DND-41 (cell line): ENCODE results near the gene IKZF2.

Source experiments
- ATAC-seq: fragments of 200-7000 bp; cut with Tn5 transposase; 3 replicates; pipeline ENCODE4 v1.9.1; 2021; ENCODE audit warnings: low read depth; ENCODE audit not compliant: insufficient read depth
- DNase-seq: peaks from one replicate; pipeline ENCODE4 v3.0.0-alpha.2; 2020
- H2AFZ ChIP-seq: 2 replicates; pipeline ENCODE4 v1.6.0; 2012; ENCODE audit warnings: low read depth, low read length
- H3K27ac ChIP-seq: 2 replicates; pipeline ENCODE4 v1.5.1; 2012; ENCODE audit warnings: low read length, inconsistent platforms
- H3K27me3 ChIP-seq: fragments of 200-600 bp; sonication (generic); 2 replicates; pipeline ENCODE4 v1.6.0; 2012; ENCODE audit warnings: low read length, mild to moderate bottlenecking, inconsistent platforms; ENCODE audit not compliant: insufficient read depth, poor library complexity
- H3K36me3 ChIP-seq: 2 replicates; pipeline ENCODE4 v1.5.1; 2012; ENCODE audit warnings: low read length, inconsistent platforms; ENCODE audit not compliant: insufficient read depth
- H3K4me1 ChIP-seq: 2 replicates; pipeline ENCODE4 v1.5.1; 2012; ENCODE audit warnings: mild to moderate bottlenecking, low read length; ENCODE audit not compliant: insufficient read depth
- H3K4me2 ChIP-seq: 2 replicates; pipeline ENCODE4 v1.6.0; 2012; ENCODE audit warnings: mild to moderate bottlenecking, moderate library complexity, low read length, inconsistent platforms; ENCODE audit not compliant: insufficient read depth
- H3K4me3 ChIP-seq, 2 experiments: fragments of 200-600 bp in 1 of 2; shearing (Covaris generic) in 1 of 2; 2 replicates each; pipeline ENCODE4 v1.5.1; 2012 to 2016; ENCODE audit warnings: inconsistent platforms in 2 of 2, low read length in 2 of 2, mild to moderate bottlenecking in 2 of 2, low read depth in 1 of 2, moderate library complexity in 1 of 2
- H3K79me2 ChIP-seq: 2 replicates; pipeline ENCODE4 v1.6.0; 2012; ENCODE audit warnings: low read length, inconsistent platforms; ENCODE audit not compliant: insufficient read depth
- H3K9ac ChIP-seq: 2 replicates; pipeline ENCODE4 v1.6.0; 2012; ENCODE audit warnings: low read depth, mild to moderate bottlenecking, inconsistent platforms, low read length, moderate library complexity
- H3K9me3 ChIP-seq: 2 replicates; pipeline ENCODE4 v1.5.1; 2012; ENCODE audit warnings: low read length, moderate library complexity, mild to moderate bottlenecking, inconsistent platforms; ENCODE audit not compliant: insufficient read depth, severe bottlenecking
- H4K20me1 ChIP-seq: 2 replicates; pipeline ENCODE4 v1.6.0; 2012; ENCODE audit warnings: low read length; ENCODE audit not compliant: insufficient read depth
- EZH2 ChIP-seq: IDR thresholded peaks from 3 replicates; pipeline ENCODE4 v1.6.1; 2012; ENCODE audit warnings: borderline replicate concordance, low read depth, mild to moderate bottlenecking, moderate library complexity, low read length, inconsistent platforms; ENCODE audit not compliant: severe bottlenecking
- TF ChIP-seq, protein P1 (sequence below): IDR thresholded peaks from 2 replicates; pipeline ENCODE4 v1.5.1; 2012; ENCODE audit warnings: borderline replicate concordance, low read length, moderate library complexity, mild to moderate bottlenecking; ENCODE audit not compliant: poor library complexity, severe bottlenecking; ENCODE audit errors: extremely low read depth

Gene IKZF2

DNA sequence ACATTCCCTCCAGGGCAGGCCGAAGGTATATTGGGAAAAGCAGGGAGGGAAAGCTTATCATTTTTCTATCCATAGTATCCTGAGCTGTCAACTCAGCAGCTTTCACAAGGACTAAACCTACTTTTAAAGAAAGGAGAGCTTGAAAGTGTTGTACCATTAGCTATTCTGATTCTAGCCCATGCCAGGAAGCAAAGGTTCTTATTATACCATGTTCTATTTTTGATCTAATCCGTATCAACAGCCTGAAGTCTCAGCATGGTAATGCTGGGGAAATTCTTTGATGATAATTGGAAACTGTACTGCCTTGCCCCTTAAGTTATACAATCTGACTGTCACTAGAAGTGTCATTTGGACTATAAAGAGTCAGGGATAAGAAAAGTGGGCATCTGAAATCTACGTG, 193.3 kb downstream of the IKZF2 start:
- no peaks in the 10 kb centered on the region for H4K20me1 ChIP-seq
- TF ChIP-seq EZH2, result no peak
- TF ChIP-seq, protein P1, sequence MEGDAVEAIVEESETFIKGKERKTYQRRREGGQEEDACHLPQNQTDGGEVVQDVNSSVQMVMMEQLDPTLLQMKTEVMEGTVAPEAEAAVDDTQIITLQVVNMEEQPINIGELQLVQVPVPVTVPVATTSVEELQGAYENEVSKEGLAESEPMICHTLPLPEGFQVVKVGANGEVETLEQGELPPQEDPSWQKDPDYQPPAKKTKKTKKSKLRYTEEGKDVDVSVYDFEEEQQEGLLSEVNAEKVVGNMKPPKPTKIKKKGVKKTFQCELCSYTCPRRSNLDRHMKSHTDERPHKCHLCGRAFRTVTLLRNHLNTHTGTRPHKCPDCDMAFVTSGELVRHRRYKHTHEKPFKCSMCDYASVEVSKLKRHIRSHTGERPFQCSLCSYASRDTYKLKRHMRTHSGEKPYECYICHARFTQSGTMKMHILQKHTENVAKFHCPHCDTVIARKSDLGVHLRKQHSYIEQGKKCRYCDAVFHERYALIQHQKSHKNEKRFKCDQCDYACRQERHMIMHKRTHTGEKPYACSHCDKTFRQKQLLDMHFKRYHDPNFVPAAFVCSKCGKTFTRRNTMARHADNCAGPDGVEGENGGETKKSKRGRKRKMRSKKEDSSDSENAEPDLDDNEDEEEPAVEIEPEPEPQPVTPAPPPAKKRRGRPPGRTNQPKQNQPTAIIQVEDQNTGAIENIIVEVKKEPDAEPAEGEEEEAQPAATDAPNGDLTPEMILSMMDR, result no peak
- ATAC-seq, result no peak; the same call in 2 of the 3 replicates

DNA sequence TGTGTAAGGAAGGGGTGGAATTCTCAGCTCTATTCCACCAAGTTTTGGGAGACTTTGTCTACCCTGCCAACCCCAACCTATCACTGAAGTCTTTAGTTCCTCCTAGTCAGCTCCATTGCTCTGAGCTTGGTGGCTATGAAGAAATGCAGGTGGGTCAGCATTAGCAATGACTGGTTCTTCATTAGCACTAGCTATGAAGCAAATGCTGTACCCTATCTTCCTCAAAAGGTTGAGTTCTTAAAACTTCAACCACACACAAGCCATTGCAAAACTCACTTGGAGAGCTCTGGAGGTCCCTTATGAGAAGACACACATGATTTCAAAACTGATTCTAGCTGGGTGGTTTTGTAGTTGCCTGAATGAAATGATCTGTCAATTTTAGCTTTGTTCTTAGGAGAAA, 193.8 kb downstream of the IKZF2 start:
- Histone ChIP-seq H3K36me3 (peaks cover 7% of the 10 kb centered on the region), H3K9me3 (no peaks in the 10 kb centered on the region), H2AFZ (no peak overlapping the region), H3K9ac (peak overlapping the region; percentile 8; the same call in 1 of the 2 replicates), H3K27ac (peak overlapping the region; percentile 82), H4K20me1 (no peaks in the 10 kb centered on the region), H3K4me2 (peak overlapping the region; percentile 37; the same call in 1 of the 2 replicates), H3K4me3 (no peak overlapping the region), H3K79me2 (no peaks in the 10 kb centered on the region), H3K27me3 (no peaks in the 10 kb centered on the region), H3K4me1 (peaks cover 60% of the 10 kb centered on the region)
- no peak for TF ChIP-seq EZH2
- TF ChIP-seq, protein P1, result no peak
- no peak for DNase-seq
- 0 out of 3 replicates have a peak, but pooled peaks have one; percentile 10 for ATAC-seq

More for the DNA sequence above, 193.3 kb downstream of the IKZF2 start:
- H2AFZ ChIP-seq, result no peak overlapping the region
- H3K9me3 ChIP-seq, result no peaks in the 10 kb centered on the region
- peaks cover 60% of the 10 kb centered on the region for H3K4me1 ChIP-seq
- H3K27me3 ChIP-seq, result no peaks in the 10 kb centered on the region
- H3K36me3 ChIP-seq, result peaks cover 7% of the 10 kb centered on the region
- no peak overlapping the region for H3K4me2 ChIP-seq
- no peak for DNase-seq
- H3K4me3 ChIP-seq, result no peak overlapping the region
- no peaks in the 10 kb centered on the region for H3K79me2 ChIP-seq
- peak overlapping the region; percentile 82 for H3K27ac ChIP-seq
- H3K9ac ChIP-seq, result peak overlapping the region; percentile 8; the same call in 1 of the 2 replicates

DNA sequence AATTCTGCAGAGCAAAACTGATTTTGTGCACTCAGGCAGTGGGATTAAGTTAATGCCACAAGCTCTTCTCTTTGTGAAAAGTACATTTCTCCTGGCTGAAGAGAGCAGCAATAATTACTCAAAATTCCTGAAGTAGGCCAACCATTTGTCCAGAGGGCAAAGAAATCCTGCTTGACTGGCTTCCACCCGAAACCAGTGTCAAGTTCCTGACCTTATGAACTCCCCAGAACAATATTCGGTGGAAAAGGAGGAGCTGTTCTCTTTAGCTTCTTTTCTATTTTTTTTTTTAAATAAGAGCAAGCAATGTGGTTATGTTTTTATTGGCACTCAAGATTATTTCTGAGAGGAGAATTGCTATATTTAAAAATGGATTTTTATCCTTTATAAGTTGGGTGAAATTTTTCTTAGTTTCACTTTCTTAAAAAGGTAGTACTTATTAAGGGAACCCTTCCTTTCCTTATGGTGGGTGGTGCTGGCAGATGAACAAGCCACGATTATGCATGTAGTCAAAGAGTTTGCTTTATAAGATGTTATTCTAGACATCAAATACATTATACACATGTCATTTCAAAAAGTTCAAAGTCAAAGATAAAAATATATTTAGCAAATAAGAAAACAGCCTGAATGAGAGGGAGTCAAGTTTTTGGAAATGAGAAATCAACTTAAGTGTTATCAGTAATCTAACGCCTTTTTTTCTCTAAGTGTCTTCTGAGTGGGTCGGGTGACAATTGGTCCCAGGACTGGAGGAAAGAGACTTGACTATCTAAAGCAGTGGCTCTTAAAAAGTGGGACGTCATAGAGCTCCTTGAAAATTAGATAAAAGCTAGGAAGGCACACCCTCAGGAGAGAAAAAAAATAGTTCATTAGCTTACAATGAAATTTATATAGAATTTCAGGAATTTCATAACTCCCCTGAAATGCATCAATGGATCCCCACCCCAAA, 194.5 kb downstream of the IKZF2 start:
- Histone ChIP-seq H3K4me3 (no peak overlapping the region), H3K36me3 (peaks cover 7% of the 10 kb centered on the region; the same call in 1 of the 2 replicates), H3K27ac (peak overlapping the region; percentile 82), H3K27me3 (no peaks in the 10 kb centered on the region), H2AFZ (peak overlapping the region; percentile 53; the same call in 1 of the 2 replicates), H3K9ac (no peak overlapping the region), H3K79me2 (no peaks in the 10 kb centered on the region), H3K4me1 (peaks cover 59% of the 10 kb centered on the region), H3K4me2 (peak overlapping the region; percentile 37; the same call in 1 of the 2 replicates), H4K20me1 (no peaks in the 10 kb centered on the region), H3K9me3 (no peaks in the 10 kb centered on the region)
- no peak for DNase-seq
- no peak for TF ChIP-seq EZH2
- TF ChIP-seq, protein P1, result no peak
- ATAC-seq, result peak; percentile 35; the same call in 1 of the 3 replicates
